ENCODE measurements around the gene SS18L1. TPM values are rescaled to one million over a fixed set of nuclear protein-coding genes. Genes with fewer than 3 reads are reported as not detected.

Gene SS18L1
- total RNA-seq, 1 experiment from 2014 or later = 21.6 TPM

DNA sequence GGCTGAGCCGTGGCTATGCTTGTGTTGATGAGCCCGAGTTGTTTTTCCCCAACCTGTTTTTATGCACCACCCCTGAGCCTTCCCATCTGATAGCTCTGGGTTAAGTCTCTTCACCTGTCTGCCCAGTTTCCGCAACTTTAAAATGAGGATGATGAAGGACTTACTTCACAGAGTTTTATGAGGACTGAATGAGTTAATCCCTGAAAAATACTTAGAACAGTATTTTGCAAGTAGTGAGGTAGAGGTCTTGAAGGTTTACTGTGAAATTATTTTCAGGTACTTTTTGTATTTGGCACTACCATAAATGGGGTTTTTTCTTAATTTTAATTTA, 42.5 kb downstream of the SS18L1 start:
- ATAC-seq (no peak), DNase-seq (ENCODE audit: low read depth, low spot score) (no peak)
- in situ Hi-C loops (cut with HindIII; ENCODE audit: low pct_unique_long_range_greater_than_20kb, low sequenced_read_pairs) (no loop called here), intact Hi-C loops (cut with micrococcal nuclease; ENCODE audit: unreplicated experiment) (no loop called here)
- Histone ChIP-seq H3K4me1 (ENCODE audit: control insufficient read depth, insufficient read depth, low read length) (peaks cover 15% of the 10 kb centered on the region; the same call in 1 of the 2 replicates), H3K9me3 (ENCODE audit: control insufficient read depth, insufficient read depth, low read depth, low read length) (no peaks in the 10 kb centered on the region), H3K36me3 (ENCODE audit: control insufficient read depth, insufficient read depth, low read length) (peaks cover 8% of the 10 kb centered on the region; the same call in 1 of the 2 replicates), H3K27ac (ENCODE audit: low read length) (no peak overlapping the region), H3K27me3 (ENCODE audit: control insufficient read depth, insufficient read depth, low read length) (no peaks in the 10 kb centered on the region), H3K4me3 (ENCODE audit: low read depth in 2 of 2, low read length in 2 of 2) (no peak overlapping the region)
- ChIA-PET POLR2A (no interaction called here), CTCF (no interaction called here)
- no TSS peak for BruUV-seq (replicated peaks)
- TF ChIP-seq SIN3A (IDR thresholded peaks at IDR 0.05; ENCODE audit: borderline replicate concordance, insufficient read depth, low read depth, low read length) (no peak), CTCF (IDR thresholded peaks at IDR 0.05) (no peak), TCF7L2 (IDR thresholded peaks at IDR 0.05; ENCODE audit: low read depth, low read length) (no peak), POLR2AphosphoS5 (IDR thresholded peaks at IDR 0.05; ENCODE audit: low read depth, low read length) (no peak)
- TF ChIP-seq, protein P1, sequence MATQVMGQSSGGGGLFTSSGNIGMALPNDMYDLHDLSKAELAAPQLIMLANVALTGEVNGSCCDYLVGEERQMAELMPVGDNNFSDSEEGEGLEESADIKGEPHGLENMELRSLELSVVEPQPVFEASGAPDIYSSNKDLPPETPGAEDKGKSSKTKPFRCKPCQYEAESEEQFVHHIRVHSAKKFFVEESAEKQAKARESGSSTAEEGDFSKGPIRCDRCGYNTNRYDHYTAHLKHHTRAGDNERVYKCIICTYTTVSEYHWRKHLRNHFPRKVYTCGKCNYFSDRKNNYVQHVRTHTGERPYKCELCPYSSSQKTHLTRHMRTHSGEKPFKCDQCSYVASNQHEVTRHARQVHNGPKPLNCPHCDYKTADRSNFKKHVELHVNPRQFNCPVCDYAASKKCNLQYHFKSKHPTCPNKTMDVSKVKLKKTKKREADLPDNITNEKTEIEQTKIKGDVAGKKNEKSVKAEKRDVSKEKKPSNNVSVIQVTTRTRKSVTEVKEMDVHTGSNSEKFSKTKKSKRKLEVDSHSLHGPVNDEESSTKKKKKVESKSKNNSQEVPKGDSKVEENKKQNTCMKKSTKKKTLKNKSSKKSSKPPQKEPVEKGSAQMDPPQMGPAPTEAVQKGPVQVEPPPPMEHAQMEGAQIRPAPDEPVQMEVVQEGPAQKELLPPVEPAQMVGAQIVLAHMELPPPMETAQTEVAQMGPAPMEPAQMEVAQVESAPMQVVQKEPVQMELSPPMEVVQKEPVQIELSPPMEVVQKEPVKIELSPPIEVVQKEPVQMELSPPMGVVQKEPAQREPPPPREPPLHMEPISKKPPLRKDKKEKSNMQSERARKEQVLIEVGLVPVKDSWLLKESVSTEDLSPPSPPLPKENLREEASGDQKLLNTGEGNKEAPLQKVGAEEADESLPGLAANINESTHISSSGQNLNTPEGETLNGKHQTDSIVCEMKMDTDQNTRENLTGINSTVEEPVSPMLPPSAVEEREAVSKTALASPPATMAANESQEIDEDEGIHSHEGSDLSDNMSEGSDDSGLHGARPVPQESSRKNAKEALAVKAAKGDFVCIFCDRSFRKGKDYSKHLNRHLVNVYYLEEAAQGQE (IDR thresholded peaks at IDR 0.05; ENCODE audit: insufficient read depth in 1 of 2, low read depth in 2 of 2, low read length in 1 of 2) = no peak

GRCh38 chr20:62186887-62187866, 43.6 kb downstream of the SS18L1 start:
- no peaks in the 10 kb centered on the region for H3K9me3 ChIP-seq (ENCODE audit: control insufficient read depth, insufficient read depth, low read depth, low read length)
- H3K4me3 ChIP-seq (ENCODE audit: low read depth in 2 of 2, low read length in 2 of 2) = no peak overlapping the region
- POLR2A ChIA-PET = interaction anchor here (0.6 kb wide), 1 partner anchor 12 kb away, joined by 3 read pairs; no protein-coding TSS in a partner anchor
- H3K27ac ChIP-seq (ENCODE audit: low read length) = no peak overlapping the region
- no TSS peak for BruUV-seq (replicated peaks)
- CTCF ChIA-PET = no interaction called here
- DNase-seq (ENCODE audit: low read depth, low spot score) = no peak
- TF ChIP-seq, protein P1 (IDR thresholded peaks at IDR 0.05; ENCODE audit: insufficient read depth in 1 of 2, low read depth in 2 of 2, low read length in 1 of 2) = no peak
- no peak for TF ChIP-seq CTCF (IDR thresholded peaks at IDR 0.05)
- H3K36me3 ChIP-seq (ENCODE audit: control insufficient read depth, insufficient read depth, low read length) = peaks cover 7% of the 10 kb centered on the region; the same call in 1 of the 2 replicates
- no peak for ATAC-seq
- peaks cover 8% of the 10 kb centered on the region; the same call in 1 of the 2 replicates for H3K4me1 ChIP-seq (ENCODE audit: control insufficient read depth, insufficient read depth, low read length)
- in situ Hi-C loops (cut with HindIII; ENCODE audit: low pct_unique_long_range_greater_than_20kb, low sequenced_read_pairs) = no loop called here
- intact Hi-C loops (cut with micrococcal nuclease; ENCODE audit: unreplicated experiment) = no loop called here
- no peaks in the 10 kb centered on the region for H3K27me3 ChIP-seq (ENCODE audit: control insufficient read depth, insufficient read depth, low read length)

Measured in Panc1 (cell line).